IMR-90 (cell line): Measurements from ENCODE around the gene NPIPB2.

Source experiments
- RCOR1 ChIP-seq: IDR thresholded peaks from 2 replicates; pipeline ENCODE4 v1.6.1; 2012; ENCODE audit warnings: mild to moderate bottlenecking, low read length, improper control_type of control experiment; ENCODE audit not compliant: insufficient replicate concordance
- TF ChIP-seq, protein P1 (sequence below): conservative IDR thresholded peaks from 2 replicates; pipeline ENCODE4 v1.5.1; 2012; ENCODE audit warnings: mild to moderate bottlenecking, low read depth, low read length, improper control_type of control experiment
- TF ChIP-seq, protein P2 (sequence below): fragments of 150-350 bp; IDR thresholded peaks from 2 replicates; pipeline ENCODE4 v1.6.1; 2016; ENCODE audit warnings: low read depth, mild to moderate bottlenecking, low read length, moderate library complexity, borderline replicate concordance

DNA sequence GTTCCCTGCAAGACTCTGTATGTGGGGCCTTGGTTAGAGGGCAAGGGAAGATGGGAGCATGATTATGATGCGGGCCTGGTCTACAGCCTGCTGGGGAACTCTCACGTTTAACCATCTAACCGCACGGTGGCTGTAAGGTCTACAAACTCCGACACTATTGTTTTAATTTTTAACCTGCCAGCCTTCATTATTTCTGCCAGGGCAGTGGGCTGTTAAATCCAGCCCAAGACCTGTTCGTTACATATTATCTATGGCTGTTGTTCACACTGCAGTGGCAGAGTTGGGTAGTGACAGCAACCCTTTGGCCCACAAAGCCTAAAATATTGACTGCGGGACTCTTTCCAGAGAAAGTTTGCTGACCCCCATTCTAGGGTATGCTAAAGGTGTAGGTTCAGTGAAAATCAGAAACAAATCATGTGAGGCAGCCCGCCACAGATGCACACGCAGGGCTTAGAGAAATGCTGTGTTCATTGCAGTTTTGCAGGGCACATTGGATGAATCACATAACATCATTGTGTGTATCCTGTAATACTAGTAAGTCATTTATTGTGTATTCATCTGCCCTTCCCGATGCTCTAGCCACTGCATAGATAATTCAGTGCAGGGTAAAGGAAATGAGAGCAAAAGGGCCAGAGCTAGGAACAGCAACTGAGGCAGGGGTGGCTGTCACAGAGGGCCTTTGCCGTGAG lies 49.0 kb upstream of the NPIPB2 start:
- TF ChIP-seq, protein P1, sequence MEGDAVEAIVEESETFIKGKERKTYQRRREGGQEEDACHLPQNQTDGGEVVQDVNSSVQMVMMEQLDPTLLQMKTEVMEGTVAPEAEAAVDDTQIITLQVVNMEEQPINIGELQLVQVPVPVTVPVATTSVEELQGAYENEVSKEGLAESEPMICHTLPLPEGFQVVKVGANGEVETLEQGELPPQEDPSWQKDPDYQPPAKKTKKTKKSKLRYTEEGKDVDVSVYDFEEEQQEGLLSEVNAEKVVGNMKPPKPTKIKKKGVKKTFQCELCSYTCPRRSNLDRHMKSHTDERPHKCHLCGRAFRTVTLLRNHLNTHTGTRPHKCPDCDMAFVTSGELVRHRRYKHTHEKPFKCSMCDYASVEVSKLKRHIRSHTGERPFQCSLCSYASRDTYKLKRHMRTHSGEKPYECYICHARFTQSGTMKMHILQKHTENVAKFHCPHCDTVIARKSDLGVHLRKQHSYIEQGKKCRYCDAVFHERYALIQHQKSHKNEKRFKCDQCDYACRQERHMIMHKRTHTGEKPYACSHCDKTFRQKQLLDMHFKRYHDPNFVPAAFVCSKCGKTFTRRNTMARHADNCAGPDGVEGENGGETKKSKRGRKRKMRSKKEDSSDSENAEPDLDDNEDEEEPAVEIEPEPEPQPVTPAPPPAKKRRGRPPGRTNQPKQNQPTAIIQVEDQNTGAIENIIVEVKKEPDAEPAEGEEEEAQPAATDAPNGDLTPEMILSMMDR = no peak
- TF ChIP-seq, protein P2, sequence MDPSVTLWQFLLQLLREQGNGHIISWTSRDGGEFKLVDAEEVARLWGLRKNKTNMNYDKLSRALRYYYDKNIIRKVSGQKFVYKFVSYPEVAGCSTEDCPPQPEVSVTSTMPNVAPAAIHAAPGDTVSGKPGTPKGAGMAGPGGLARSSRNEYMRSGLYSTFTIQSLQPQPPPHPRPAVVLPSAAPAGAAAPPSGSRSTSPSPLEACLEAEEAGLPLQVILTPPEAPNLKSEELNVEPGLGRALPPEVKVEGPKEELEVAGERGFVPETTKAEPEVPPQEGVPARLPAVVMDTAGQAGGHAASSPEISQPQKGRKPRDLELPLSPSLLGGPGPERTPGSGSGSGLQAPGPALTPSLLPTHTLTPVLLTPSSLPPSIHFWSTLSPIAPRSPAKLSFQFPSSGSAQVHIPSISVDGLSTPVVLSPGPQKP = no peak
- TF ChIP-seq RCOR1 = no peak
